HEK293T (cell line): ENCODE data around the gene NDEL1.

Source experiments
- BHLHE40 ChIP-seq: fragments of 450-650 bp; IDR thresholded peaks from 2 replicates; pipeline ENCODE4 v1.6.1; 2016; ENCODE audit warnings: mild to moderate bottlenecking, moderate library complexity, borderline replicate concordance
- CTBP1 ChIP-seq: fragments of 450-650 bp; IDR thresholded peaks from 2 replicates; pipeline ENCODE4 v1.6.1; 2016; ENCODE audit warnings: borderline replicate concordance
- FOXA1 ChIP-seq: fragments of 450-650 bp; IDR thresholded peaks from 2 replicates; pipeline ENCODE4 v1.6.1; 2016; ENCODE audit warnings: mild to moderate bottlenecking
- FOXK2 ChIP-seq: fragments of 450-650 bp; IDR thresholded peaks from 2 replicates; pipeline ENCODE4 v1.6.1; 2016; ENCODE audit warnings: mild to moderate bottlenecking
- FOXM1 ChIP-seq: fragments of 450-650 bp; IDR thresholded peaks from 2 replicates; pipeline ENCODE4 v1.6.1; 2017; ENCODE audit warnings: mild to moderate bottlenecking, borderline replicate concordance
- L3MBTL2 ChIP-seq: fragments of 450-650 bp; conservative IDR thresholded peaks from 2 replicates; pipeline ENCODE4 v1.6.1; 2016; ENCODE audit warnings: mild to moderate bottlenecking
- LEF1 ChIP-seq: fragments of 450-650 bp; IDR thresholded peaks from 2 replicates; pipeline ENCODE4 v1.6.1; 2017; ENCODE audit warnings: mild to moderate bottlenecking, borderline replicate concordance
- NFRKB ChIP-seq: fragments of 450-650 bp; IDR thresholded peaks from 2 replicates; pipeline ENCODE4 v1.6.1; 2016; ENCODE audit warnings: mild to moderate bottlenecking, moderate library complexity
- PKNOX1 ChIP-seq: fragments of 450-650 bp; IDR thresholded peaks from 2 replicates; pipeline ENCODE4 v1.6.1; 2016
- SP1 ChIP-seq: fragments of 450-650 bp; IDR thresholded peaks from 2 replicates; pipeline ENCODE4 v1.6.1; 2017
- SUZ12 ChIP-seq: fragments of 450-650 bp; IDR thresholded peaks from 2 replicates; pipeline ENCODE4 v1.6.1; 2016; ENCODE audit warnings: mild to moderate bottlenecking
- TARDBP ChIP-seq: fragments of 450-650 bp; IDR thresholded peaks from 2 replicates; pipeline ENCODE4 v1.6.1; 2016
- ZNF384 ChIP-seq: fragments of 450-650 bp; IDR thresholded peaks from 2 replicates; pipeline ENCODE4 v1.6.1; 2016

DNA sequence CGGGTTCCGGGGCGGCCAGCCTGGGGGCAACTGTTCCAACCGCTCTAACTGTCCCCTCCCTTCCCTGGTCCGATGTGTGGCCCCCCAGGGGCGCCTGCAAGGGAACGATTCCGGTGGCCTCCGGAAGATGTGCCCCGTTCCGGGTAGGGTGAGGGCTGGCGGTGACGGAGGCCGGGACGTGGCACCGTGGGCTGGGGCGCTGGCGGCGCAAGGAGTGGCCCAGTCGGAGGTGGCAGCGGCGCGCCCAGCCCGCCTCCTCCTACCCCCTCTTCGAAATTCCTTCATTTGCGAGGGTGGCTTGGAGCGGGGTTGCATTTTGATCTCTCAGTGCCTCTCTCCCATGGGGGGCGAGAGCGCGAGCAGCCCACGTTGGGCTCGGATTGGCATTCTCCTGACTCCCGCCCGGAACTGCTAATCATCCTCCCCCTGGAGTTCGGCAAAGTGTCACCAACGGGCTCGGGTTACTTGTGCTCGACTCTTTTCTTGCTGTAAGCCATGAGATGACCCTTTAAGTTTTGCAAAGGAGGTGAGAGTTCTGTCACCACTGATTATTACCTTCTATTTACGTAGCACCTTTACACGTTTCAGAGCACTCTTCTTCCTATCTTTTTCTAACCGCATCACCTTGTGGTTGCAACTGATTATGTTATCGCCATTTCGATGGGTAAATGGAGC is 622 bp downstream of the NDEL1 start:
- no peak for TF ChIP-seq SP1
- TF ChIP-seq FOXK2: no peak
- TF ChIP-seq FOXM1: no peak
- TF ChIP-seq FOXA1: no peak
- no peak for TF ChIP-seq L3MBTL2
- TF ChIP-seq SUZ12: no peak
- TF ChIP-seq LEF1: no peak
- TF ChIP-seq TARDBP: no peak
- TF ChIP-seq NFRKB: no peak
- no peak for TF ChIP-seq ZNF384
- TF ChIP-seq PKNOX1: peak; percentile 14; the same call in 1 of the 2 replicates
- no peak for TF ChIP-seq BHLHE40
- TF ChIP-seq CTBP1: no peak
